B cell (primary cell): Measurements from ENCODE around the gene PXK. TPM values are rescaled to one million over a fixed set of nuclear protein-coding genes. Genes with fewer than 3 reads are reported as not detected.

Experiments used
- ATAC-seq: fragments of 200-7000 bp; cut with Tn5 transposase; one replicate; pipeline ENCODE4 v1.10.0; 2021; ENCODE audit warnings: low read depth, mild to moderate bottlenecking, moderate number of reproducible peaks, moderate library complexity
- CTCF ChIA-PET: fragments of 350-600 bp; sonication (Branson Sonifier 250); formaldehyde crosslinking; loops from one replicate; lab custom pipeline; 2021; ENCODE audit warnings: antibody characterized with exemption, inconsistent platforms; lab: Charles Lee
- POLR2A ChIA-PET: fragments of 350-600 bp; sonication (Branson Sonifier 250); formaldehyde crosslinking; loops from one replicate; lab custom pipeline; 2021; ENCODE audit warnings: antibody characterized with exemption; lab: Charles Lee
- DNase-seq: peaks from one replicate; pipeline ENCODE4 v3.0.0; 2013
- H2AFZ ChIP-seq: 2 replicates; pipeline ENCODE4 v1.6.1; 2012; ENCODE audit warnings: mild to moderate bottlenecking, low read depth, low read length; ENCODE audit not compliant: insufficient read depth, poor library complexity, severe bottlenecking
- H3K27ac ChIP-seq, 2 donors: 1 replicate in 1 of 2; 2 replicates in 1 of 2; pipeline ENCODE4 v1.5.1; 2012 to 2013; ENCODE audit warnings: low read length in 2 of 2, mild to moderate bottlenecking in 2 of 2, moderate library complexity in 1 of 2
- H3K27me3 ChIP-seq, 4 experiments: fragments of 200-600 bp in 1 of 4; sonication (generic) in 1 of 4; replicated peaks in 1 of 4; 1 replicate in 2 of 4; 2 replicates in 2 of 4; pipeline versions ENCODE4 v1.6.1 to v1.7.0; 2013 to 2016; ENCODE audit warnings: low read length in 3 of 4, mild to moderate bottlenecking in 2 of 4, mixed read lengths in 1 of 4, moderate library complexity in 1 of 4; ENCODE audit not compliant: insufficient read depth in 4 of 4, control insufficient read depth in 3 of 4; ENCODE audit errors: control extremely low read depth in 1 of 4
- H3K36me3 ChIP-seq, 2 experiments: replicated peaks in 1 of 2; 1 replicate in 1 of 2; 2 replicates in 1 of 2; pipeline versions ENCODE4 v1.6.1 to v1.7.1; 2013; ENCODE audit warnings: low read length in 1 of 2; ENCODE audit not compliant: insufficient read depth in 2 of 2, control insufficient read depth in 1 of 2; ENCODE audit errors: control extremely low read depth in 1 of 2, extremely low read depth in 1 of 2
- H3K4me1 ChIP-seq, 2 donors: fragments of 200-600 bp in 1 of 2; sonication (generic) in 1 of 2; 1 replicate in 1 of 2; 2 replicates in 1 of 2; pipeline versions ENCODE4 v1.5.1 to v1.6.1; 2013 to 2017; ENCODE audit warnings: low read length in 2 of 2; ENCODE audit not compliant: control insufficient read depth in 2 of 2, insufficient read depth in 2 of 2
- H3K4me2 ChIP-seq: replicated peaks from 2 replicates; pipeline ENCODE3; 2012; ENCODE audit warnings: mild to moderate bottlenecking, low read depth, low read length; ENCODE audit not compliant: poor library complexity, severe bottlenecking
- H3K4me3 ChIP-seq, 5 experiments: fragments of 200-600 bp in 1 of 5; sonication (generic) in 1 of 5; 1 replicate in 3 of 5; 2 replicates in 2 of 5; pipeline versions ENCODE4 v1.5.1 to v1.7.0; 2011 to 2016; ENCODE audit warnings: low read length in 4 of 5, mild to moderate bottlenecking in 4 of 5, low read depth in 2 of 5, control low read depth in 1 of 5, moderate library complexity in 1 of 5; ENCODE audit not compliant: insufficient read depth in 1 of 5; ENCODE audit errors: control extremely low read depth in 1 of 5, extremely low read depth in 1 of 5
- H3K79me2 ChIP-seq: fragments of 200-600 bp; sonication (generic); one replicate; pipeline ENCODE4 v1.6.0; 2016; ENCODE audit warnings: low read length; ENCODE audit not compliant: control insufficient read depth, insufficient read depth
- H3K9ac ChIP-seq: fragments of 200-600 bp; sonication (generic); 2 replicates; pipeline ENCODE4 v1.6.1; 2017; ENCODE audit warnings: mild to moderate bottlenecking, low read length, moderate library complexity
- H3K9me3 ChIP-seq, 3 donors: one replicate each; pipeline versions ENCODE4 v1.6.1 to v1.7.1; 2013; ENCODE audit warnings: low read length in 2 of 3; ENCODE audit not compliant: control insufficient read depth in 2 of 3, insufficient read depth in 1 of 3; ENCODE audit errors: control extremely low read depth in 1 of 3
- H4K20me1 ChIP-seq: 2 replicates; pipeline ENCODE4 v1.6.0; 2012; ENCODE audit warnings: mild to moderate bottlenecking, low read length; ENCODE audit not compliant: insufficient read depth, control insufficient read depth, poor library complexity, severe bottlenecking
- H3K27ac Mint-ChIP-seq: one replicate; pipeline ENCODE4 v1.8.0; 2021; ENCODE audit warnings: mixed read lengths
- H3K27me3 Mint-ChIP-seq: one replicate; pipeline ENCODE4 v1.8.0; 2021; ENCODE audit warnings: mixed read lengths
- H3K4me1 Mint-ChIP-seq: one replicate; pipeline ENCODE4 v1.8.0; 2021; ENCODE audit warnings: mixed read lengths
- H3K4me3 Mint-ChIP-seq: one replicate; pipeline ENCODE4 v1.8.0; 2021; ENCODE audit warnings: mixed read lengths
- H3K9me3 Mint-ChIP-seq: one replicate; pipeline ENCODE4 v1.8.0; 2022; ENCODE audit warnings: mixed read lengths; ENCODE audit not compliant: insufficient read depth
- EZH2 ChIP-seq: IDR thresholded peaks from 2 replicates; pipeline ENCODE4 v1.6.1; 2012; ENCODE audit warnings: borderline replicate concordance, low read depth, mild to moderate bottlenecking, moderate library complexity, low read length; ENCODE audit not compliant: insufficient read depth, poor library complexity, severe bottlenecking
- WGBS: methylation state at CpG from one replicate; pipeline ENCODE4 v1.1.5; 2013; ENCODE audit warnings: missing lambda C conversion rate; ENCODE audit not compliant: insufficient coverage; 5-methylcytosine and 5-hydroxymethylcytosine counted together
- intact Hi-C: fragments of 100-400 bp; cut with micrococcal nuclease; formaldehyde crosslinking; loops from one replicate; pipeline ENCODE4 v1.10.0; 2022
- polyA plus RNA-seq: library from polyadenylated mRNA; depleted of rRNA; stranded (reverse); fragments of >200 nt; gene quantifications from 2 replicates; pipeline ENCODE4 v1.2.3, GENCODE V29; 2012
- total RNA-seq, 2 donors: library from RNA; stranded (reverse); fragments of 120-200 nt in 1 of 2; gene quantifications; 1 replicate in 1 of 2; 2 replicates in 1 of 2; pipeline versions ENCODE4 v1.2.3 to v1.2.4, GENCODE V29; 2013 to 2022
- TF ChIP-seq, protein P1 (sequence below): fragments of 200-600 bp; IDR thresholded peaks from one replicate; pipeline ENCODE4 v1.8.0; 2022; ENCODE audit warnings: antibody characterized with exemption, mild to moderate bottlenecking

PXK gene
- total and polyA plus RNA-seq, 2 donors (not counting 1 experiment from before 2014, with no cell fraction given): 46.8 to 104 TPM

GRCh38 chr3:58464866-58465265, 132.2 kb downstream of the PXK start:
- intact Hi-C loops: no loop called here
- Histone ChIP-seq H3K4me1 (peaks cover 7 to 9% of the 10 kb centered on the region in 2 donors), H3K9me3 (no peaks in the 10 kb centered on the region), H3K79me2 (no peaks in the 10 kb centered on the region), H3K4me2 (no peak overlapping the region), H3K36me3 (no peaks in the 10 kb centered on the region), H3K27me3 (no peaks in the 10 kb centered on the region), H3K9ac (no peak overlapping the region), H4K20me1 (no peaks in the 10 kb centered on the region), H3K27ac (no peak overlapping the region), H2AFZ (no peak overlapping the region), H3K4me3 (no peak overlapping the region)
- no peak for TF ChIP-seq EZH2
- TF ChIP-seq, protein P1, sequence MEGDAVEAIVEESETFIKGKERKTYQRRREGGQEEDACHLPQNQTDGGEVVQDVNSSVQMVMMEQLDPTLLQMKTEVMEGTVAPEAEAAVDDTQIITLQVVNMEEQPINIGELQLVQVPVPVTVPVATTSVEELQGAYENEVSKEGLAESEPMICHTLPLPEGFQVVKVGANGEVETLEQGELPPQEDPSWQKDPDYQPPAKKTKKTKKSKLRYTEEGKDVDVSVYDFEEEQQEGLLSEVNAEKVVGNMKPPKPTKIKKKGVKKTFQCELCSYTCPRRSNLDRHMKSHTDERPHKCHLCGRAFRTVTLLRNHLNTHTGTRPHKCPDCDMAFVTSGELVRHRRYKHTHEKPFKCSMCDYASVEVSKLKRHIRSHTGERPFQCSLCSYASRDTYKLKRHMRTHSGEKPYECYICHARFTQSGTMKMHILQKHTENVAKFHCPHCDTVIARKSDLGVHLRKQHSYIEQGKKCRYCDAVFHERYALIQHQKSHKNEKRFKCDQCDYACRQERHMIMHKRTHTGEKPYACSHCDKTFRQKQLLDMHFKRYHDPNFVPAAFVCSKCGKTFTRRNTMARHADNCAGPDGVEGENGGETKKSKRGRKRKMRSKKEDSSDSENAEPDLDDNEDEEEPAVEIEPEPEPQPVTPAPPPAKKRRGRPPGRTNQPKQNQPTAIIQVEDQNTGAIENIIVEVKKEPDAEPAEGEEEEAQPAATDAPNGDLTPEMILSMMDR: no peak
- DNase-seq: no peak
- ChIA-PET CTCF (interaction anchor here (1.4 to 1.8 kb wide), 4 partner anchors 9 to 69 kb away, joined by 4 to 8 read pairs (median 7); partner anchors contain the start of gene KCTD6), POLR2A (no interaction called here)
- ATAC-seq: no peak
- Mint-ChIP-seq H3K27ac (no peak overlapping the region), H3K4me3 (no peak overlapping the region), H3K9me3 (no peaks in the 10 kb centered on the region), H3K27me3 (no peaks in the 10 kb centered on the region), H3K4me1 (peaks cover 7% of the 10 kb centered on the region)
- no CpG with 5 or more reads among the region's 3 CpGs for WGBS

DNA sequence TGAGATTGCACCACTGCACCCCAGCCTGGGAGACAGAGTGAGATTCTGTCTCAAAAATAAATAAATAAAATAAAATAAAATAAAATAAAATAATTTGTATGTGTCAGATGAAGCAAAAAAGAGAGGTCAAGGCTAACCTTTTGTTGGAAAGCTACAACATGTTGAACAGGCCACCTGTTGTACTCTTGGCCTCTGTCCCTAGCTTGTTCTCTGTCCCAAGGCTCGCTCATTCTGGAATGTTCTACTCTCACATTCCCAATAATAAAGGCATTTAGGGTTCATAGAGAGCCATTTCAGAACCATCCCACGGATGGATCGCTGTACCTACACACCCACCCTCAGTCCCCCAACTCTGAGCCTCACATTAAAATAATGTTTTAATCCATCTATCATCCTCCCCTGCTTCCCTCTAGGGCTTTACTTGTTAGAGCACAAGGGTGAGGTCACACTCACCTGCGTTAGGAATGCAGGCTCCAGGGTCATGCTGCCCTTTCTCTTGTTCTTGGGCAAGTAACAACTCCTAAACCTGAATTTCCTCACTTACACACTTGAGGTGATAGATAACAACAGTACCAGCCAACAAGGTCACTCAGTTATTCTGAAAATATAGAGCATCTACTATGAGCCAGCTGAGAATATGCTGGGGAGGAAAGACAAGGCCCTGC, 134.3 kb downstream of the PXK start:
- H3K27ac ChIP-seq: no peak overlapping the region
- Mint-ChIP-seq H3K27ac (no peak overlapping the region), H3K4me3 (no peak overlapping the region), H3K27me3 (no peaks in the 10 kb centered on the region), H3K9me3 (no peaks in the 10 kb centered on the region), H3K4me1 (peaks cover 16% of the 10 kb centered on the region)
- DNase-seq (no peak), ATAC-seq (no peak)
- H3K4me1 ChIP-seq: peaks cover 7 to 9% of the 10 kb centered on the region in 2 donors
- 98% methylated on average over 4 of the region's 4 CpGs for WGBS
- POLR2A ChIA-PET: no interaction called here
- no peaks in the 10 kb centered on the region for H4K20me1 ChIP-seq
- CTCF ChIA-PET: no interaction called here
- intact Hi-C loops: no loop called here
- no peak overlapping the region for H3K4me2 ChIP-seq
- no peak overlapping the region for H3K9ac ChIP-seq
- no peaks in the 10 kb centered on the region for H3K9me3 ChIP-seq
- no peak for TF ChIP-seq EZH2
- TF ChIP-seq, protein P1: no peak
- H3K79me2 ChIP-seq: no peaks in the 10 kb centered on the region
- H3K27me3 ChIP-seq: no peaks in the 10 kb centered on the region
- H3K36me3 ChIP-seq: no peaks in the 10 kb centered on the region
- H2AFZ ChIP-seq: no peak overlapping the region
- H3K4me3 ChIP-seq: no peak overlapping the region
